ENCODE results near the gene ZCCHC14.
"Not testable (repeated sequence)": the region's sequence is repeated elsewhere in the genome, so short reads cannot be mapped to it uniquely, and the experiment has no call there.

The ZCCHC14 gene

DNA sequence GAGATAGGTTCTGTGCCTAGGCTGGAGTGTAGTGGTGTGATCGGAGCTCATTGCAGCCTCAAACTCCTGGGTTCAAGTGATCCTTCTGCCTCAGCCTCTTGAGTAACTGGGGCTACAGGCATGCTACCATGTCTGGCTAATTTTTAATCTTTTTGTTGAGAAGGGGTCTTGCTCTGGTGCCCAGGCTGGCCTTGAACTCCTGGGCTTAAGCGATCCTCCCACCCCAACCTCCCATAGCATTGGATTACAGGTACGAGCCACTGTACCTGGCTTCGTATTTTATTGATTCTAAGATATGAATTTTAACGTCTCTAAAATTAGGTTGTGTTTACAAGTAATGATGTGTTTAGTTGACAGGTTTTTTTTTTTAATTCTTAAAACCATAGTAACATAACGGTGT lies 30.8 kb upstream of the ZCCHC14 start:
- not testable (repeated sequence) for DNase-seq

DNA sequence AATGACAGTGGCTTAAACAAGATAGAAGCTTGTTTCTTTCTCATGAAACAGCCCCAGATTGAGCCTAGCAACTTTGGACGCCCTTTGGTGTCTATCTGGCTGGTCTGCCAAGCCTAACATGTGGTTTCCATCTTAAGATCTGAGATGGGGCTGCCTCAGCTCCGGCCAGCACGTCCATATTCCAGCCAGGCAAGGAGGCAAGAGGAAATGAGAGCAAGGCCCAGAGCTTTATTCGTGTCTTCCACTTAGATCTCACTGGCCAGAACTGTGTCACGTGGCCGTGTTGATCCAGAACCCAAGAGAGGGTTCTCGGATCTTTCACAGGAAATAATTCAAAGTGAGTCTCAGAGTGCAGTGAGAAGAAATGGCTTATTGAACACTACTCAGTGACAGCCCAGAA lies 28.9 kb upstream of the ZCCHC14 start:
- DNase-seq = not testable (repeated sequence)

DNA sequence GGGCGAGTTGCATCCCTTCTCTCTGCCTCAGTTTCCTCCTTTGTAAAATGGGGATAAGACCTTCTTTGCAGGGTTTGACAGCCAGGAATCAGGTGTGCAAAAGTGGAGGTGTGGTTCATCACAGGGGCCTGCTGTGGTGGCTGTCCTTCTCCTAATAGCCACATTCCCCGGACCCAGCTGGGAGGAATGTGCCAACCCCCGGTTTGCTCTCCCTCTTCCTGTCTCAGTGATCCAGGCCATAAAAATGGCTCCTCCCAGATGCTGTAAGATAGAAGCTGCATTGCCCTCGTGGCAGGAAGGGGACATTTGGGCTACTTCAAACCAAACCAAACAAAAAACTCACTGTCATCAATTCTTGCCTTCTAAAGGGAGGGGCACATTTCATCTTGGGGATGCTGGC lies 26.3 kb upstream of the ZCCHC14 start:
- not testable (repeated sequence) for DNase-seq

DNA sequence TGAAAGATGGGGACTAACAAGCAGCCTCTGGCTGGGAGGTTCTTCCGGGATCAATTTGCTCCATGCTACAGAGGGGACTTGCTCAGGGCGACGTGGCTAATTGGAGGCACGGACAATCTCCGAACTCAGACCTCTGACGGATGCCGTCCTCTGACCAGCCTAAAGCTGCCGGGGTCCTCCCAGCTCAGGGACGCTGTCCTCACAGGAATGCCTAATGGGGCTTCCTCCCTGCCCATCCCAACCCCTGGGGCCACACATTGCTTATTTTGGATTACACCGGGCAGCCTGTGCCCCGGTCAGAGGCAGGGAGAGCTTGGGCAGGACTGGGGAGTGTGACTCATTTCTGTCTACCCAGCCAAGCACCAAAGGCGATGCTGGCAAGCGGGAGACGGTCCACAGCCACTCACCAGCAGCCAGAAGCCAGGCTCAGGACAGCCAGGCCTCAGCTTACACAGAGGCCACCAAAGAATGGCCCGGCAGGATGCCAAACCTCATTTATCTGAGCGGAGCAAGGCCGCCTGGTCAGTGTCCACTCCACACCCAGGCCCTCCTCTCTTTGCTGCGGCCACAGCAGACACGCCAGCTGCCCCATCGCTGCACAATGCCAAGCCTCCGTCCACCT lies 25.7 kb upstream of the ZCCHC14 start:
- not testable (repeated sequence) for DNase-seq

DNA sequence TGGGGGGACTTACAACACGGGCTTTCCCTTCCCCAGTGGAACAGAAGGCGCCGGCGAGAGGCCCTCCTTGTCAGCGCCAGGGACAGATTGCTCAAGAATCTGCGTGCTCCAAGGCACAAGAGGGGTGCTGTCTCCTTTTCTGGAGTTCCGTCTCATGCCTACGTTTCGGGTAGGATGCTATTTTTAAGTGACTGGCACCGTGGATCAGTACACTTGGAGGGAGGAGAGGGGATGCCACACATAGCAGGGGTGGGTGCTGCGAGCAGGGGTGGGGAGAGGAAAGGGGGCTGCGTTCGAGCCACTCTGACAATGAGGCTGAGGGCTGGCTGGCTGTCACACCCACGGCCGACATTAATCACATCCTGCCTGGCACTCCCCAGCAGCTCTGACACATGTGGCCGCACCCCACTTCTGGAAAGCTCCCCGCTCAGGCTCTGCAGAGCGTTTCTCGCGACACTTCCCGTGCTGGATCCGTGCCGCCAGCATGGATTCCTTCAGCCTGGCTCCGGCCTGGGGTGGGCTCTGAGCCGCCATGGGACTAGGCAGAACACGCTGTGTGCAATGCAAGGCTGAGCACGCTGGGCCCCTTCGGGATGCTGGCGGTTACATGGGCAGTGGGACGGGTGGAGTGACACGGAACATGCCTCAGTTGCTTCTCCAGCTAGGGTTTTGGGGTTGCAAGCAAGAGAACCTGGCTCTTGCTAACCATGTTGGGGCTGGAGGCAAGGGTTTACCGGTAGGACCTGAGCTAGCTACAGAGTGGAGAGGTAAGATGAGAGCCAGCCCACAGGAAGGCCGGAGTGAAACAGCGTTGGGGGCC lies 25.0 kb upstream of the ZCCHC14 start:
- DNase-seq = not testable (repeated sequence)

DNA sequence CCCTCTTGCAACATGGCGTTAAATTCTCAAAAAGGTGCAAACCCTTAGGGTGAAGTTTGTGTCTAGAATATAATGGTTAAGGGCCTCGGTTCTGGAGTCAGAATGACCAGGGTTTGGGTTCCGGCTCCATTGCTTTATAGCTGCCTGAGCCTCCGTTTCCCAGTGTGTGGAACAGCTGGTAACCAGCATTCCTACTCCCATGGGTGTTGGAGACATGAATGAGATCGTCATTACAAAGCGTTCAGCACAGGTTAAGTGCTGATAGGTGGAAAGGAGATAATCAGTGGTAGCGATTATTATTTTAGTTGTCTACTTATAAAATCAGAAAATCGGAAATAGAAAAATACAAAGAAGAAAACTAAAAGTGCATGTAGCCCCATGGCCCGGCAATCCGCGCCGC lies 23.5 kb upstream of the ZCCHC14 start:
- no peak for DNase-seq

DNA sequence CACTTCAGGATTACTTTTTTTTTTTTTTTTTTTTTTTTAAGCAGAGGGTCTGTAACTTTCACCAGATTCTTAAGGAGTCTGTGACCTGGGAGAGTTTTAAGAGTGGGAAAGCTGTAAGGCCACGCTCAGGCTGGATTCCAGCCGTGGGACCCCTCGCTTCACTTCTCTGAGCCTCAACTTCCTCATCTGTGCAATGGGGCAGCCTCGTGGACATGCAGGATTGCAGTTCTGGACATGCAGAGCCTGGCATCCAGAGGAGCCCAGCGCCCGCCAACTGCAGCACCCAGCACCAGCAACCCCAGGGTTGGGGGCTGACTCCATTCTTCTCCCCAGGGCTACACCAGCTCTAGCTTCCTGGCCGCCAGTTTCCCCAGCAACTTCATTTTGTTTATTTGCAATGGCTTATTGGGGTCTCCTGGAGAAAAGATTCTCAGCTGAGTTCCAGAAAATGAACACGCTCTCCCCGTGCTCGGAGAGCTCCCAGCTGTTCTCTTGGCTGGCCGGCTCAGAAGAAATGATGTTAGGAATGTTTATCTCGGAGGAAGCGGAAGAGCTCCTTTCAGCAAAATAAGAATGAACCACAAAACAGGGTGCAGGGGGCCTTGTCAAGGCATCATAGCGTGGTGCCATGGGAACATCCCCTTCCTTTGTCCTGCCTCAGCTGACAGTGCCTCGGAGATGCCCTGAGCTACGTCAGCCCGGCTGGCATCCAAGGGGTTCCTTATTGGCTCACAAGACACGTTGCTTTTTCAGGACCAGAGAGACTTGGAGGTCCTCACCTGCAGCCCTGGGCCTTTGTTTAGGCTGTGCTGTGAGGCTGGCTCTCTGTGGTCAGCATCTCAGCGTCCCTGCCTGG lies 22.9 kb upstream of the ZCCHC14 start:
- no peak for DNase-seq

DNA sequence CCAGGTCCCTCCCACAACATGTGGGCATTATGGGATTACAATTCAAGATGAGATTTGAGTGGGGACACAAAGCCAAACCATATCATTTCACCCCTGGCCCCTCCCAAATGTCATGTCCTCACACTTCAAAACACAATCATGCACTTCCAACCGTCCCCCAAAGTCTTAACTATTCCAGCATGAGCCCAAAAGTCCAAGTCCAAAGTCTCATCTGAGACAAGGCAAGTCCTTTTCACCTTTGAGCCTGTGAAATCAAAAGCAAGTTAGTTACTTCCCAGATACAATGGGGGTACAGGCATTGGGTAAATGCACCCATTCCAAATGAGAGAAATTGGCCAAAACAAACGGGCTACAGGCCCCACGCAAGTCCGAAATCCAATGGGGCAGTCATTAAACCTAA lies 17.0 kb upstream of the ZCCHC14 start:
- not testable (repeated sequence) for DNase-seq

DNA sequence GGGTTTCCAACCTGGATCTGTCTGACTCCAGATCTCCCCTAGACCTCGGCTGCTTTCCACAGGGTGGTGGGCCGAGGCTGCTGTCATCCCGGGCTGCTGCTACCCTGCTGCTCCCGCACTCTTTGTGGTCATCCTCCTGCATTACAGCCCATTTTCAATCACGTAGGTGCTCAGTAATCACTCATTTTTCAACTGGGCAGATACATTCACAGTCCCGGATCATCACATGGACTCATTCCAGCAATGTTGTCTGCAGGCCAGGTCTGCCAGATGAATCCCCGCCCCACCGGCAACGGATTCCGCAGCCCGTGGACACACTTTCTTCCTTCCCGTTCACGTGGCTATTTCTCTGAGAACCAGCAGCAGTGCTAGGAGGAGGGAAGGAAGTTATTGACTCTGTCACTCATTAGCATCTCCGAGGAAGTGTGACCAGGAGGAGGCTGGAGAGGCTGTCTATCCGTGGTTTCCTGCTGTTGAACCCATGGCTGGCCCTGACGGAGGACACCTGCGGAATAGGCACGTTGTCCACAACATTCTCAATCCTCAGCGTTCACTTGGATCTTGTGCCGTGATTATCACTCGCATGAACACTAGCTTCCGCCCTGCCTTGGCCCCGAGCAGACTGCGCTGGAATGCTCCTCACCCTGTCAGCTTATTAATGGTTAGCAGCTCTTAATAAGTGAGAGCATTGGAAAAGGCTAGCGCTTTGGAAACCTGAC lies 14.7 kb upstream of the ZCCHC14 start:
- no peak for DNase-seq

DNA sequence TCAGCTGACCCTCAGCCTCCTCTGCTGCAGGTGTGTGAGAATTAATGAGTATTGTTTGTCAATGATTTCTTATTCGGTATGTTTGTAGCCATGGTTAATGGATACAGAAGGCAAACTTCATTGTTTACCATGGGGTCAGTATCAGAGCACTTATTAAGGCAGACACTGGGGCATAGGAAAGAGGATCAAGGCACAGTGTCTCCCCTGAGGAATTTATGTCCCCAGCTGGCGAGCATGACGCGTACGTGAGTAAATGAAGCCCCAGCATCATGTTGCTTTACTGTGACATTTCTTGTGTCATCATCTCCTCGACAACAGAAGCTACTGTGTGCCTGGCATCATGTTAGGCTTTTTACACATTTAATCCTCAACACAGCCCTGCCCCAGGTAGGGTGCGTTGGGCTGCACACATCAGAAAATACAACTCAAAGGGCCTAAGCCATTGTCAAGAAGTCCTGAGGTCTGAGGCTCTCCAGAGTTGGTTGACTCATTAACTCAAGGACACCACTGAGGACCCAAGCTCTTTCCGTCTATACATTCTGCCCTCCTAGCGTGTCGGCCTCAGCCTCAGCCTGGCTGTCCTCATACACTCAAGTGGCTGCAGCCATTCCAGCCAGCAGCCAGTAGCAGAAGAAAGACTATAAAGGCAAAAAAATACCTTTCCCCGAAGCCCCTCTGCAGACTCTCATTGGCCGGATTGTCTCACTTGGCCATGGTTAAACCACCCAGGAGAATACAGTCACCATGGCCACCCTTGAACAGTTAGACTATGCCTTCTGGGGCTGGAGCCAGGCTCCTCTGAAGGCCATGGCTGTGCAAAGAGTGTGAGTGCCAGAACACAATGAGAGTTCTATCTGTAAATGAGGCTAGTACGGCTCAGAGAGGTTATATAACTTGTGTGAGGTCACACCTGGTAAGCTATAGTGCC lies 13.9 kb upstream of the ZCCHC14 start:
- DNase-seq = no peak

DNA sequence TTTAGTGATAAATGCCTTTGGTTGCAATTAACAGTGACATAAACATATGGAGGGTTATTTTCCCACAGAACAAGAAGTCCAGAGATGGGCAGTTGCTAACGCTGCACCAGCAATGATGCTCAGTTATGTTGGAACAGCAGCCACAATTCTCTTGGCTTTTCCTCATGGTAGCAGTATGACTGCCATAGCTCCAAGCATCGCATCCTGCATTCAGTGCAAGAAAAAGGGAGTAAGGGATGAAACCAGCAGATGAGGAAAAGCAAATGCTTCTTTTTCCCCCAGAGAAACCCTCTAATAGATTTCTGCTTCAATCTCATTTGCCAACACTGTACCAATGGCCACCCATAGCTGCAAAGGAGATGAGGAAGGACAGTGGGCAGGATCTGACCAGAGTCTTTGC lies 13.0 kb upstream of the ZCCHC14 start:
- DNase-seq = no peak

DNA sequence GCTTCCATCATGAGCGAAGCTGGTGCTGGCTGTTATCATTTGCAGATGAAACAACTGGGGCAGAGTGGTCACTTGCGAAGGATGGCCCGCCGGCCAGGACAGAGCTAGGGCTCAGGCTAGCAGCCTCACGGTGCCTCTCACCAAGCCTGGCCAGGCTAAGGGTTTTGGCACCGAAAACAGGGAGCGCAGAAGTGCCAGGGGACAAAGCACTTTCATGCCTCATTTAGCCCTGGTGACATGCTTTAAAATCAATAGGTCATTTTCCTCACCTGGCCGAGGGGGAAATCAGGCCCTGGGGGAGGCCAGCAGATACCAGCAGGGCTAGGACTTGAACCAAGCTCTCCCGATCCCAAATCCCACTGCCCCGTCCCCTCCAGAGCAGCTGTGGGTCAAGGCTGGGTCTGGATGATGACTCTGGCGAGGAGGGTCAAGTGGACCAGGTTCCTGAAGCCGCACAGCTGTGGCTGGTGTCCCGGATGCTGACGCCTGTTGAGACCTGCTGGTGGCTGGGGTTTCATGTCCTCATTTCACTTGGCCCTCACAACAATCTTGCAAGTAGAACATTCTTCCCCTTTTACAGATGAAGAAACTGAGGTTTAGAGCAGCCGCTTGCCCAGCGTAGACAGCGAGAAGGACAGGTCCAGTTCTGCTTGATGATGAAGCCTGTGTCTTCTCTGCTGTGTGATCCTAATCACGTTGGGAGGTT lies 10.6 kb upstream of the ZCCHC14 start:
- not testable (repeated sequence) for DNase-seq

DNA sequence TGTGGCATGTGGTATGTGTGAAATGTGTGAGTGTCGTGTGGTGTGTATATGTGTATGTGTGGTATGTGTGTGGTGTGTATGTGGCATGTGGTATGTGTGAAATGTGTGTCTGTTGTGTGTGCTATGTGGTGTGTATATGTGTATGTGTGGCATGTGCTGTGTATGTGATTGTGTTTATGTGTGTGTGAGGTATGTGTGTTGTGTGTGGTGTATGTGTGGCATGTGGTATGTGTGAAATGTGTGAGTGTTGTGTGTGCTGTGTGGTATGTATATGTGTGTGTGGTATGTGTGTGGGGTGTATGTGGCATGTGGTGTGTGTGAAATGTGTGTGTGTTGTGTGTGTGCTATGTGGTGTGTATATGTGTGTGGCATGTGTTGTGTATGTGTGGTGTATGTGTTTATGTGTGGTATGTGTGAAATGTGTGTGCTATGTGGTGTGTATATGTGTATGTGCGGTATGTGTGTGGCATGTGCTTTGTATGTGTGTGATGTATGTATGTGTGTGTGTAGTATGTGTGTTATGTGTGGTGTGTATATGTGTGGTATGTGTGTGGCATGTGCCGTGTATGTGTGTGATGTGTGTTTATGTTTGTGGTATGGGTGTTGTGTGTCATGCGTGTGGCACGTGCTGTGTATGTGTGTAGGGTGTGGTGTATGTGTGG lies 9.6 kb upstream of the ZCCHC14 start:
- DNase-seq = no peak

DNA sequence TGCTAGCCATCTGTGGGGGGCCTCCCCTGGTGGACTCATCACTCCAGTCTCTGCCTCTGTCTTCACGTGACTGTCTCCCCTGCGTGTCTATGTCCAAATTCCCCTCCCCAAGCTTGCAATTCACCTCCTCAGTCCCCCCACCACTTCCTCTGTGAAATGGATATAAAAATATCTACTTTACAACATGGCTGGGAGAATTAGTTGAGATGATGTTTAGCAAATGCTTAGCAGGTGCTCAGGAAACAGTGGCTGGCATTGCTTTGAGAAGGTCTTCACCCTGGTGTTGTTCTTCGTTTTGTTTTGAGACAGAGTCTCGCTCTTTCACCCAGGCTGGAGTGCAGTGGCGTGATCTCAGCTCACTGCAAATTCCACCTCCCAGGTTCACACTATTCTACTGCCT lies 8.3 kb upstream of the ZCCHC14 start:
- no peak for DNase-seq

DNA sequence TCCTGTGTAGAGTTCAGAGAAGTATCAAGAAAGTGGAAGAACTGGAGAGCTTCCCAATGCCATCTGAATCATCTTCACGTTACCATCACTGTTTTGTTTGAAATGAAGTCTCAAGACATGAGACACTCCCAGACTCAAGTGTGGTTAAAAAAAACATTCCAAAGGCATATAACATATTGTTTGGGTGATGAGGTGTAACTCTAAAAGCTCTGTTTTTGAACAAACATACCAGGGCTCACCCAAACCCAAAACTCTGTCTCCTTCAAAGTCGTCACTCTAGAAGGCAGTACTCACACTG lies 6.3 kb upstream of the ZCCHC14 start:
- no peak for DNase-seq

DNA sequence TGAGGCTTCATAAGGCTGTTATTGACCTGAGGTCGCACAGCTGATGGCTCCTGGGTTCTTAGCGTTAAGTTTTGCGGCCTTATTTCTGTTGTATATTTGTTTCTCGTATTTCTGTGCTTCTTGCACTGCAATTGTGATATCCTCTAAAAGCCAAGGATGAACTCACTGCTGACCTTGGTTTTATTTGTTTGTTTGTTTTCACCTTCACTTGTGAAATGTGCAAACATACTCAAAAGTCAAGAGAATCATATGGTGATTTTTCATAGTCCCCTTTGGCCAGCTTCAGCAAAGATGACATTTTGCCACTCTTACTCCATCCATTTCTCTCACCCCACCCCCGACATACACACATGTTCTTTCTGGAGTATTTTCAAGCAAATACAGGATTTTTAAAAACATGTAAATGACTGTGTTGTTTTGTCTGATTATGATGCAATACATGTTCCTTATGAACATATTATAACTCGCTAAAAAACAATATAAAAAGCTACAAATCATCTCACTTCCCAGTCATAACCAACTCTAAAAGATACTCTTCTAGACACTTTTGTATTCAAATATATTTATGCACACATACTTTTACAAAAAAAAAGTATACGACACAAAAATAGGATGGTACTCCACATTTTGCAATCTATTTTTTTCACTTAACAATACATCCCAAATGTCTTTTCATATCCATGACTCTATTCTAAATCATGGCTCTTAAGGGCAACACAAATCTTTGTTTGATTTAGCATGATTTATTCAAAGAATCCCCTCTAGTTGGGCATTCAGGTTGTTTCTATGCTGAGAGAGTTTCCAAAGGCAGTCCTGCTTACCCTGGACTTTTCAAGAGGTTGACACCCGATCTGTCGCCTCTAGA lies 5.7 kb upstream of the ZCCHC14 start:
- no peak for DNase-seq

DNA sequence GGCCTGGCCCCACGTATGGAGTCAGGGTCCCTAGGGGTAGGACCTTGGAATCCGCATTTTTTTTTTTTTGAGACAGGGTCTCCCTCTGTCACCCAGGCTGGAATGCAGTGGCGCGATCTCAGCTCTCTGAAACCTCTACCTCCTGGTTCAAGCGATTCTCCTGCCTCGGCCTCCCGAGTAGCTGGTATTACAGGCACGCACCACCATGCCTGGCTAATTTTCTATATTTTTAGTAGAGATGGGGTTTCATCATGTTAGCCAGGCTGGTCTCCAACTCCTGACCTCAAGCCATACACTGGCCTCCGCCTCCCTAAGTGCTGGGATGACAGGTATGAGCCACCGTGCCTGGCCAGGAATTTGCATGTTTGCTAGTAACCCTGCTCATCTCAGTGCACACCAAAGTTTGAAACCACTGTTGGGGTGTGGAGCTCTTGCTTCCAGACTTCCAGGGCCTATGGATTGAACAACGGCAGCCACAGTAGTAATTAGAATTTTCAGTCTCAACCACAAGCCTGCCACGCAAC lies 5.0 kb upstream of the ZCCHC14 start:
- not testable (repeated sequence) for DNase-seq

DNA sequence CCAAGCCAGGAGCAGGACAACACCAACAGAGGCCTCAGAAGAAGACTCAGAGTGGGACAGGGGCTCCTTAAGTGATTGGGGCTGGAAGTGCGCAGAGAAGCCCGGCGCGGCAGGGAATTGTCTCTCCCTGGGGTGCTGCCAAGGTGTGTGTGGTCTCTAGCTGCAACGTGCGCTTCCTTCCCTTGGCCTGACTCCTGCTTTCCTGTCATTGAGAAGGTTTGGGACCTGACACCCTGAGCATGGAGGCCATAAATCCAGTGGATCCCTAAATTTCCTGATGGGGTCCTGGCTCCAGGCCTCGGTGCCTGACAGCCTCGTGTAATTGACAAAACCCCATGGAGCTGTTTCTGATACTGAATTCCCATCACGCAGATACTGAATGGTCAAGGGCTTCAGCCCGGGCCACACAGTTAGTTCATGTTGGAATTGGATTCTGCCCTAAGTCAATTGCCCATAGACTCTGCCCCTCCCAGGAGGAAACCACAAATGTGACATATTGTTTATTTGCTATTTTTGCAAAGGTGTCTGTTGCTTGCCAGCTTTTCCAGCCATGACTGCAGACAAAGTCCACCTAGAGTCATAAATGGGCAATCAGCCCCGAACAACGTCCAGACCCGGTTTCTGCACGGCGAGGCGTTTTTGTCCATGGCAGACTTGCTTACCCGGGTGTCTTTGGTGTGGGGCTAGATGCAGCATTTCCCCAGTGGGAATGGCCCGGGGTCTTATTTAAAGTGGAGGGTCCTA lies 4.4 kb upstream of the ZCCHC14 start:
- DNase-seq = not testable (repeated sequence)

DNA sequence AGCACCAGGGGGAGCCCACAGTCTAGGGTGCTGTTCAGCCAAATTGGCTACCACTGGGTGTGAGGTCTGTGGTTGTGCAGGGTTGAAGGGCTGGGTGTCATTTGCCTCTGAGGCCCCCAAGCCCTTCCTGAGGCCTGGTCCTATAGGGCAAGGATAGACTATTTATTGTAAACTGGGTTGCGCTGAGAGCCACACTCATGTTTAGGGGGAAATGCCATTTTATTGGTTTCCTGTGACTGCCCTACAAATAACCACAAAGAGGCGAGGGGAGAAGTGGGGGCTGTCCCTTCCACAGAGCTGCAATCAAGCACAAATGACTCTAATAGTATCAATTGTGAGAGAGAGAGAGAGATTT lies 3.6 kb upstream of the ZCCHC14 start:
- no peak for DNase-seq

Data from activated gamma-delta T cell (primary cell).